K562 (cell line): ENCODE measurements around the gene CYP24A1. TPM values are rescaled to one million over a fixed set of nuclear protein-coding genes. Genes with fewer than 3 reads are reported as not detected.

Experiments
- ZBTB11 ChIP-seq, 3 experiments: fragments of 200-800 bp in 1 of 3; fragments of 250-450 bp in 1 of 3; fragments of 450-650 bp in 1 of 3; sonication (Bioruptor Pico) in 1 of 3; sonication (Bioruptor generic) in 1 of 3; formaldehyde crosslinking in 1 of 3; IDR thresholded peaks; 2 replicates each; pipeline versions ENCODE4 v1.6.1 to v1.8.0; 2016 to 2022; ENCODE audit warnings: mild to moderate bottlenecking in 2 of 3, missing genetic modification characterization in 2 of 3, missing compliant biosample characterization in 1 of 3, moderate library complexity in 1 of 3
- ZBTB2 ChIP-seq: fragments of 450-650 bp; IDR thresholded peaks from 2 replicates; pipeline ENCODE4 v1.6.1; 2016; ENCODE audit warnings: antibody characterized with exemption
- polyA plus RNA-seq, 8 experiments: library from polyadenylated mRNA; depleted of rRNA in 4 of 8; stranded (reverse) in 5 of 8; unstranded in 3 of 8; fragments of >200 nt; fragmentation: Nextera tagmentation in 2 of 8; fragmentation: Illumina TruSeq in 1 of 8; extraction: Ambion mirVana in 2 of 8; extraction: Trizol in 1 of 8; gene quantifications; 2 replicates each; pipeline versions ENCODE4 v1.2.1 to v1.2.3, GENCODE V29; 2011 to 2014; ENCODE audit warnings: inconsistent platforms in 1 of 8, missing spikeins in 1 of 8
- total RNA-seq, 7 experiments: library from RNA; depleted of rRNA in 6 of 7; stranded (reverse); fragments of >200 nt in 6 of 7; fragmentation: Illumina TruSeq in 2 of 7; extraction: Trizol in 2 of 7; gene quantifications; 2 replicates each; pipeline versions ENCODE4 v1.2.1 to v1.2.3, GENCODE V29; 2011 to 2021; ENCODE audit warnings: low replicate concordance in 1 of 7

Gene CYP24A1
- total and polyA plus RNA-seq, 9 of the 15 experiments (the other 6 are each of a cell fraction or from before 2014, with no cell fraction given), result 0.04 TPM; not detected in 8

GRCh38 chr20:54197621-54198604 is 24.1 kb upstream of the CYP24A1 start (continued):
- TF ChIP-seq ZBTB11 (CRISPR knock-in tag; IDR thresholded peaks at IDR 0.05) (peak in 1 of 3 experiments; percentile 80; a peak in 2 of 6 replicates), ZBTB2 (no peak)
